H9 (cell line): Measurements from ENCODE around the gene ZNF236. TPM values are rescaled to one million over a fixed set of nuclear protein-coding genes. Genes with fewer than 3 reads are reported as not detected.

Experiments
- DNase-seq: peaks from one replicate; pipeline ENCODE4 v3.0.0-alpha.2; 2017
- H2AFZ ChIP-seq: one replicate; pipeline ENCODE4 v1.6.1; 2013; ENCODE audit warnings: mild to moderate bottlenecking, low read length, control low read depth, moderate library complexity
- H2AK5ac ChIP-seq: 2 replicates; pipeline ENCODE4 v1.6.1; 2013; ENCODE audit warnings: low read length, control low read depth, mixed read lengths; ENCODE audit not compliant: insufficient read length
- H2BK120ac ChIP-seq: one replicate; pipeline ENCODE4 v1.6.1; 2013; ENCODE audit warnings: low read depth, mild to moderate bottlenecking, low read length, control low read depth, inconsistent platforms; ENCODE audit not compliant: poor library complexity, severe bottlenecking
- H2BK12ac ChIP-seq: 2 replicates; pipeline ENCODE4 v1.6.1; 2013; ENCODE audit warnings: low read length, control low read depth, mixed read lengths, low read depth; ENCODE audit not compliant: insufficient read length
- H2BK15ac ChIP-seq: 2 replicates; pipeline ENCODE4 v1.6.1; 2013; ENCODE audit warnings: low read depth, low read length, control low read depth
- H2BK20ac ChIP-seq: one replicate; pipeline ENCODE4 v1.6.1; 2013; ENCODE audit warnings: low read depth, mild to moderate bottlenecking, low read length, control low read depth, inconsistent platforms; ENCODE audit not compliant: poor library complexity, severe bottlenecking
- H2BK5ac ChIP-seq: 2 replicates; pipeline ENCODE4 v1.6.1; 2013; ENCODE audit warnings: low read length, control low read depth, mixed read lengths; ENCODE audit not compliant: insufficient read length
- H3K14ac ChIP-seq: 2 replicates; pipeline ENCODE4 v1.6.1; 2013; ENCODE audit warnings: low read length, control low read depth; ENCODE audit not compliant: insufficient read depth
- H3K18ac ChIP-seq: 2 replicates; pipeline ENCODE4 v1.6.1; 2013; ENCODE audit warnings: low read depth, mild to moderate bottlenecking, mixed read lengths, low read length, control low read depth; ENCODE audit not compliant: insufficient read length
- H3K23ac ChIP-seq: 2 replicates; pipeline ENCODE4 v1.6.1; 2013; ENCODE audit warnings: low read length, control low read depth, mixed read lengths, low read depth; ENCODE audit not compliant: insufficient read length
- H3K23me2 ChIP-seq: 2 replicates; pipeline ENCODE4 v1.6.1; 2013; ENCODE audit warnings: low read depth, mild to moderate bottlenecking, mixed read lengths, low read length, control low read depth; ENCODE audit not compliant: insufficient read length, poor library complexity, severe bottlenecking
- H3K27ac ChIP-seq: 2 replicates; pipeline ENCODE4 v1.5.1; 2013; ENCODE audit warnings: low read length, control low read depth, mixed read lengths, low read depth; ENCODE audit not compliant: insufficient read length
- H3K27me3 ChIP-seq: 2 replicates; pipeline ENCODE4 v1.6.1; 2013; ENCODE audit warnings: low read length, control low read depth, inconsistent platforms; ENCODE audit not compliant: insufficient read depth
- H3K4ac ChIP-seq: 2 replicates; pipeline ENCODE4 v1.6.1; 2013; ENCODE audit warnings: low read depth, mild to moderate bottlenecking, control low read depth, inconsistent platforms, low read length, moderate library complexity
- H3K4me1 ChIP-seq: 2 replicates; pipeline ENCODE4 v1.6.1; 2013; ENCODE audit warnings: low read length, control low read depth, inconsistent platforms; ENCODE audit not compliant: insufficient read depth
- H3K4me2 ChIP-seq: 2 replicates; pipeline ENCODE4 v1.6.1; 2013; ENCODE audit warnings: low read length, control low read depth, mixed read lengths; ENCODE audit not compliant: insufficient read length, insufficient read depth
- H3K56ac ChIP-seq: 2 replicates; pipeline ENCODE4 v1.6.1; 2013; ENCODE audit warnings: low read depth, mild to moderate bottlenecking, mixed read lengths, low read length, control low read depth; ENCODE audit not compliant: insufficient read length
- H3K79me1 ChIP-seq: 2 replicates; pipeline ENCODE4 v1.6.1; 2013; ENCODE audit warnings: low read depth, mild to moderate bottlenecking, moderate library complexity, low read length, control low read depth, inconsistent platforms; ENCODE audit not compliant: insufficient read depth, poor library complexity, severe bottlenecking
- H3K79me2 ChIP-seq: 2 replicates; pipeline ENCODE4 v1.6.1; 2013; ENCODE audit warnings: low read length, control low read depth, inconsistent platforms; ENCODE audit not compliant: insufficient read depth
- H3K9ac ChIP-seq: 2 replicates; pipeline ENCODE4 v1.6.1; 2013; ENCODE audit warnings: low read length, control low read depth, mixed read lengths; ENCODE audit not compliant: insufficient read length; ENCODE audit errors: extremely low read depth
- H3K9me3 ChIP-seq: one replicate; pipeline ENCODE4 v1.6.1; 2013; ENCODE audit warnings: low read depth, low read length, inconsistent platforms; ENCODE audit not compliant: control insufficient read depth
- H3T11ph ChIP-seq: one replicate; pipeline ENCODE4 v1.6.1; 2013; ENCODE audit warnings: mild to moderate bottlenecking, low read length, control low read depth, inconsistent platforms
- H4K20me1 ChIP-seq: one replicate; pipeline ENCODE4 v1.6.1; 2013; ENCODE audit not compliant: control insufficient read depth, insufficient read length, insufficient read depth
- H4K5ac ChIP-seq: 2 replicates; pipeline ENCODE4 v1.6.1; 2013; ENCODE audit warnings: low read depth, mild to moderate bottlenecking, mixed read lengths, low read length, control low read depth; ENCODE audit not compliant: insufficient read length
- H4K8ac ChIP-seq: replicated peaks from 2 replicates; pipeline ENCODE4 v1.6.1; 2013; ENCODE audit warnings: low read length, control low read depth, mixed read lengths, low read depth; ENCODE audit not compliant: insufficient read length
- H4K91ac ChIP-seq: 2 replicates; pipeline ENCODE4 v1.6.1; 2013; ENCODE audit warnings: low read depth, mild to moderate bottlenecking, moderate library complexity, mixed read lengths, low read length, control low read depth; ENCODE audit not compliant: insufficient read length
- H3K27ac Mint-ChIP-seq, 3 experiments: 2 replicates in 2 of 3; 3 replicates in 1 of 3; pipeline ENCODE4 v1.8.0; 2020 to 2021; ENCODE audit warnings: mixed read lengths in 3 of 3, mild to moderate bottlenecking in 1 of 3, moderate library complexity in 1 of 3
- H3K27me3 Mint-ChIP-seq: 2 replicates; pipeline ENCODE4 v1.8.0; 2021; ENCODE audit warnings: low read depth, mild to moderate bottlenecking, moderate library complexity, mixed read lengths
- H3K36me3 Mint-ChIP-seq, 3 experiments: 2 replicates in 2 of 3; 3 replicates in 1 of 3; pipeline ENCODE4 v1.8.0; 2020 to 2021; ENCODE audit warnings: low read depth in 3 of 3, mixed read lengths in 3 of 3; ENCODE audit not compliant: insufficient read depth in 1 of 3
- H3K4me1 Mint-ChIP-seq, 2 experiments: 2 replicates each; pipeline ENCODE4 v1.8.0; 2020; ENCODE audit warnings: mixed read lengths in 2 of 2
- H3K4me3 Mint-ChIP-seq, 2 experiments: 2 replicates in 1 of 2; 3 replicates in 1 of 2; pipeline ENCODE4 v1.8.0; 2020 to 2021; ENCODE audit warnings: mild to moderate bottlenecking in 2 of 2, mixed read lengths in 2 of 2, moderate library complexity in 1 of 2
- H3K9me3 Mint-ChIP-seq, 2 experiments: 2 replicates in 1 of 2; 3 replicates in 1 of 2; pipeline ENCODE4 v1.8.0; 2020; ENCODE audit warnings: mild to moderate bottlenecking in 2 of 2, mixed read lengths in 2 of 2, moderate library complexity in 1 of 2
- CTCF ChIP-seq: fragments of 200-600 bp; sonication (generic); conservative IDR thresholded peaks from 3 replicates; pipeline ENCODE4 v1.8.0; 2021; ENCODE audit warnings: antibody characterized with exemption, mild to moderate bottlenecking
- WGBS: extraction: QIAGEN DNeasy Blood & Tissue Kit; methylation state at CpG from one replicate; pipeline ENCODE4 v1.1.7; 2013; ENCODE audit warnings: missing lambda C conversion rate, low lambda C conversion rate, mixed read lengths; ENCODE audit not compliant: insufficient read length; ENCODE audit errors: extremely low coverage; 5-methylcytosine and 5-hydroxymethylcytosine counted together
- total RNA-seq: library from RNA; stranded (reverse); gene quantifications from 2 replicates; pipeline ENCODE4 v1.2.1, GENCODE V29; 2021

The ZNF236 gene
- total RNA-seq, 1 experiment from 2014 or later: 16.0 TPM

GRCh38 chr18:76791106-76791505 is 31.3 kb upstream of the ZNF236 start:
- WGBS: no CpG with 5 or more reads among the region's 12 CpGs
- Histone ChIP-seq H2AFZ (no peak overlapping the region), H3K4ac (no peak overlapping the region)

More at GRCh38 chr18:76791106-76791505, 31.3 kb upstream of the ZNF236 start:
- Histone ChIP-seq H3K23me2 (no peaks in the 10 kb centered on the region), H2AK5ac (no peak overlapping the region), H2BK5ac (no peak overlapping the region), H2BK15ac (no peak overlapping the region), H2BK20ac (no peak overlapping the region), H3K9ac (no peak overlapping the region), H4K8ac (no peak overlapping the region), H4K91ac (no peak overlapping the region), H4K5ac (no peak overlapping the region), H3T11ph (no peak overlapping the region), H3K4me1 (no peaks in the 10 kb centered on the region), H3K79me2 (no peaks in the 10 kb centered on the region), H4K20me1 (no peaks in the 10 kb centered on the region), H3K23ac (no peak overlapping the region), H3K27me3 (no peaks in the 10 kb centered on the region), H3K9me3 (no peaks in the 10 kb centered on the region), H3K27ac (no peak overlapping the region), H3K4me2 (no peak overlapping the region), H3K56ac (no peak overlapping the region), H2BK12ac (no peak overlapping the region), H3K14ac (no peak overlapping the region), H3K18ac (no peak overlapping the region), H3K79me1 (no peaks in the 10 kb centered on the region), H2BK120ac (no peak overlapping the region)
- no peak for TF ChIP-seq CTCF
- H3K36me3 Mint-ChIP-seq: peaks cover 22 to 32% (median 25%) of the 10 kb centered on the region in 3 experiments
- no peak for DNase-seq
- H3K27me3 Mint-ChIP-seq: peaks cover 5% of the 10 kb centered on the region
- H3K4me3 Mint-ChIP-seq: no peak overlapping the region
- peaks cover 8 to 12% of the 10 kb centered on the region in 2 experiments for H3K4me1 Mint-ChIP-seq
- H3K9me3 Mint-ChIP-seq: peaks cover 31 to 47% of the 10 kb centered on the region in 2 experiments
- no peak overlapping the region for H3K27ac Mint-ChIP-seq
